SK-N-SH (cell line): Measurements from ENCODE around the gene IL6R. TPM values are rescaled to one million over a fixed set of nuclear protein-coding genes. Genes with fewer than 3 reads are reported as not detected.
A peak's percentile ranks its signal among the peaks of the same experiment; 100 is the strongest.

Source experiments
- CTCF ChIA-PET: fragments of 300-600, 350-600 bp; formaldehyde crosslinking; extraction: SDS; loops from one replicate; lab custom pipeline; 2021; lab: Yijun Ruan, JAX
- POLR2A ChIA-PET: fragments of 350-600 bp; sonication (Branson Sonifier 250); formaldehyde crosslinking; extraction: SDS; loops from one replicate; lab custom pipeline; 2020; ENCODE audit warnings: antibody characterized with exemption, inconsistent platforms; lab: Yijun Ruan, JAX
- DNase-seq: peaks from one replicate; pipeline ENCODE4 v3.0.0; 2012
- H2AFZ ChIP-seq: fragments of 200-600 bp; sonication (generic); 2 replicates; pipeline ENCODE4 v1.8.1; 2016; ENCODE audit warnings: antibody characterized with exemption, mild to moderate bottlenecking, low read depth
- H3F3A ChIP-seq: fragments of 200-600 bp; sonication (generic); replicated peaks from 2 replicates; pipeline ENCODE3; 2016; ENCODE audit warnings: antibody characterized with exemption, mild to moderate bottlenecking; ENCODE audit not compliant: insufficient read depth
- H3K27ac ChIP-seq, 2 experiments: fragments of 200-500 bp in 1 of 2; fragments of 200-600 bp in 1 of 2; sonication (Bioruptor generic) in 1 of 2; sonication (generic), shearing (Covaris generic) in 1 of 2; 2 replicates each; pipeline versions ENCODE4 v1.5.1 to v1.6.1; 2014 to 2016; ENCODE audit warnings: low read depth in 2 of 2, inconsistent platforms in 1 of 2, low read length in 1 of 2, mild to moderate bottlenecking in 1 of 2, mixed read lengths in 1 of 2
- H3K27me3 ChIP-seq: fragments of 200-600 bp; sonication (generic), shearing (Covaris generic); 2 replicates; pipeline ENCODE4 v1.6.1; 2016; ENCODE audit warnings: mixed run types; ENCODE audit not compliant: insufficient read depth
- H3K36me3 ChIP-seq, 2 experiments: fragments of 200-500 bp in 1 of 2; fragments of 200-600 bp in 1 of 2; sonication (Bioruptor generic) in 1 of 2; sonication (generic) in 1 of 2; replicated peaks in 1 of 2; 2 replicates each; pipeline versions ENCODE3 to v1.5.1; 2014 to 2016; ENCODE audit warnings: low read length in 1 of 2, mild to moderate bottlenecking in 1 of 2; ENCODE audit not compliant: insufficient read depth in 2 of 2, control insufficient read depth in 1 of 2
- H3K4me1 ChIP-seq, 2 experiments: fragments of 200-500 bp in 1 of 2; fragments of 200-600 bp in 1 of 2; sonication (Bioruptor generic) in 1 of 2; sonication (generic), shearing (Covaris generic) in 1 of 2; 2 replicates each; pipeline versions ENCODE4 v1.5.1 to v1.6.1; 2014 to 2016; ENCODE audit warnings: low read depth in 1 of 2, low read length in 1 of 2, mixed run types in 1 of 2; ENCODE audit not compliant: insufficient read depth in 2 of 2, control insufficient read depth in 1 of 2
- H3K4me2 ChIP-seq: fragments of 200-600 bp; sonication (generic), shearing (Covaris generic); 2 replicates; pipeline ENCODE4 v1.6.1; 2017; ENCODE audit warnings: mixed run types
- H3K4me3 ChIP-seq, 2 experiments: fragments of 200-500 bp in 1 of 2; fragments of 200-600 bp in 1 of 2; sonication (Bioruptor generic) in 1 of 2; sonication (generic), shearing (Covaris generic) in 1 of 2; 2 replicates each; pipeline versions ENCODE4 v1.5.1 to v1.8.1; 2014 to 2016; ENCODE audit warnings: low read depth in 2 of 2, inconsistent platforms in 1 of 2, low read length in 1 of 2, mild to moderate bottlenecking in 1 of 2, mixed read lengths in 1 of 2, moderate library complexity in 1 of 2
- H3K79me2 ChIP-seq: fragments of 200-600 bp; sonication (generic); 2 replicates; pipeline ENCODE4 v1.8.1; 2017; ENCODE audit warnings: mild to moderate bottlenecking; ENCODE audit not compliant: insufficient read depth
- H3K9ac ChIP-seq: fragments of 200-600 bp; sonication (generic); 2 replicates; pipeline ENCODE4 v1.6.1; 2017; ENCODE audit warnings: mixed run types
- H3K9me2 ChIP-seq: fragments of 200-600 bp; sonication (generic); 2 replicates; pipeline ENCODE4 v1.6.1; 2017; ENCODE audit warnings: mixed run types
- H3K9me3 ChIP-seq: fragments of 200-600 bp; sonication (generic); 2 replicates; pipeline ENCODE4 v1.6.1; 2017; ENCODE audit warnings: mixed run types, mild to moderate bottlenecking, moderate library complexity
- H4K20me1 ChIP-seq: fragments of 200-600 bp; sonication (generic); 2 replicates; pipeline ENCODE4 v1.6.1; 2017; ENCODE audit warnings: mild to moderate bottlenecking, mixed run types; ENCODE audit not compliant: insufficient read depth
- CHD2 ChIP-seq: fragments of 150-350 bp; IDR thresholded peaks from 2 replicates; pipeline ENCODE4 v1.6.1; 2018; ENCODE audit warnings: low read length; ENCODE audit not compliant: partially characterized antibody
- ELF1 ChIP-seq: IDR thresholded peaks from 2 replicates; pipeline ENCODE4 v1.4.0; 2012
- FOXJ3 ChIP-seq: sonication (generic); formaldehyde crosslinking; IDR thresholded peaks from 2 replicates; pipeline ENCODE4 v1.5.1; 2020; ENCODE audit warnings: mild to moderate bottlenecking, missing genetic modification reagents
- FOXM1 ChIP-seq: IDR thresholded peaks from 2 replicates; pipeline ENCODE4 v1.4.0; 2012; ENCODE audit warnings: low read depth, mild to moderate bottlenecking
- MAX ChIP-seq: IDR thresholded peaks from 2 replicates; pipeline ENCODE4 v1.4.0; 2012; ENCODE audit warnings: low read depth
- MEF2A ChIP-seq: IDR thresholded peaks from 2 replicates; pipeline ENCODE4 v1.4.0; 2012; ENCODE audit warnings: low read depth, borderline replicate concordance
- NFIC ChIP-seq: IDR thresholded peaks from 2 replicates; pipeline ENCODE4 v1.4.0; 2012; ENCODE audit warnings: borderline replicate concordance
- PBX3 ChIP-seq: IDR thresholded peaks from 2 replicates; pipeline ENCODE4; 2012
- POLR2AphosphoS5 ChIP-seq: IDR thresholded peaks from 2 replicates; pipeline ENCODE4 v1.6.1; 2012; ENCODE audit warnings: low read depth, low read length
- RAD21 ChIP-seq: IDR thresholded peaks from 2 replicates; pipeline ENCODE4 v1.6.1; 2012; ENCODE audit warnings: mild to moderate bottlenecking, low read length
- RCOR1 ChIP-seq: fragments of 150-350 bp; IDR thresholded peaks from 2 replicates; pipeline ENCODE4 v1.6.1; 2017; ENCODE audit warnings: antibody characterized with exemption, low read length
- RFX5 ChIP-seq: IDR thresholded peaks from 2 replicates; pipeline ENCODE4 v1.6.1; 2012; ENCODE audit warnings: mild to moderate bottlenecking, improper control_type of control experiment, low read length
- SIN3A ChIP-seq: IDR thresholded peaks from 2 replicates; pipeline ENCODE4 v1.6.1; 2012; ENCODE audit warnings: low read depth, mild to moderate bottlenecking, low read length, moderate library complexity, borderline replicate concordance
- SMC3 ChIP-seq: IDR thresholded peaks from 2 replicates; pipeline ENCODE4 v1.6.1; 2012; ENCODE audit warnings: low read depth, low read length, improper control_type of control experiment
- TAF1 ChIP-seq: IDR thresholded peaks from 2 replicates; pipeline ENCODE4 v1.6.1; 2012; ENCODE audit warnings: low read depth, mild to moderate bottlenecking, low read length, moderate library complexity, borderline replicate concordance
- TCF12 ChIP-seq: IDR thresholded peaks from 2 replicates; pipeline ENCODE4 v1.4.0; 2012
- USF1 ChIP-seq: IDR thresholded peaks from 2 replicates; pipeline ENCODE4 v1.4.0; 2012; ENCODE audit warnings: low read depth, borderline replicate concordance
- USF2 ChIP-seq: fragments of 150-350 bp; IDR thresholded peaks from 2 replicates; pipeline ENCODE4 v1.6.1; 2017; ENCODE audit warnings: antibody characterized with exemption, low read length, low read depth, borderline replicate concordance
- YY1 ChIP-seq: IDR thresholded peaks from 2 replicates; pipeline ENCODE4 v1.4.0; 2012; ENCODE audit warnings: low read depth, mild to moderate bottlenecking
- WGBS: methylation state at CpG from one replicate; pipeline ENCODE4 v1.1.6; 2017; ENCODE audit warnings: low lambda C conversion rate; 5-methylcytosine and 5-hydroxymethylcytosine counted together
- polyA plus RNA-seq, 3 experiments: library from polyadenylated mRNA; depleted of rRNA; stranded (reverse); fragments of >200 nt; gene quantifications; 2 replicates each; pipeline ENCODE4 v1.2.3, GENCODE V29; 2012

IL6R gene
- polyA plus RNA-seq, 1 of the 3 experiments (the other 2 are of a cell fraction), result 2.8 TPM

- H2AFZ ChIP-seq, result no peak overlapping the region
- H3K4me3 ChIP-seq, result no peak overlapping the region
- ChIA-PET CTCF (interaction anchor here (0.9 kb wide), 2 partner anchors 18 to 50 kb away, joined by 3 to 4 read pairs; no protein-coding TSS in a partner anchor), POLR2A (no interaction called here)
- H3K79me2 ChIP-seq, result no peaks in the 10 kb centered on the region
- H3K36me3 ChIP-seq, result no peaks in the 10 kb centered on the region
- WGBS, result 44% methylated on average over 5 of the region's 5 CpGs
- peaks cover 0 to 7% of the 10 kb centered on the region in 2 experiments; a peak in 1 of 4 replicates for H3K4me1 ChIP-seq
- H3K9me3 ChIP-seq, result no peaks in the 10 kb centered on the region
- no peak overlapping the region for H3K27ac ChIP-seq
- no peaks in the 10 kb centered on the region for H3K9me2 ChIP-seq
- H4K20me1 ChIP-seq, result no peaks in the 10 kb centered on the region
- no peak overlapping the region for H3K9ac ChIP-seq
- no peak overlapping the region for H3K4me2 ChIP-seq
- DNase-seq, result peak; percentile 21
- H3F3A ChIP-seq, result no peaks in the 10 kb centered on the region
- H3K27me3 ChIP-seq, result peaks cover 71% of the 10 kb centered on the region
- no peak for TF ChIP-seq YY1
- no peak for TF ChIP-seq RCOR1
- no peak for TF ChIP-seq FOXM1
- TF ChIP-seq TAF1, result no peak
- TF ChIP-seq CHD2, result no peak
- TF ChIP-seq NFIC, result no peak
- TF ChIP-seq RAD21, result no peak
- TF ChIP-seq MAX, result no peak
- TF ChIP-seq SMC3, result no peak
- TF ChIP-seq ELF1, result no peak
- TF ChIP-seq POLR2AphosphoS5, result no peak
- no peak for TF ChIP-seq USF1
Observed at GRCh38 chr1:154497026-154497806, 92.1 kb downstream of the IL6R start.

GRCh38 chr1:154499446-154499845 lies 94.3 kb downstream of the IL6R start:
- Histone ChIP-seq H3K27ac (no peak overlapping the region), H3K4me1 (peaks cover 0 to 2% of the 10 kb centered on the region in 2 experiments; a peak in 1 of 4 replicates), H3K9ac (no peak overlapping the region), H2AFZ (no peak overlapping the region), H3K4me3 (no peak overlapping the region), H3F3A (no peaks in the 10 kb centered on the region), H3K27me3 (peaks cover 73% of the 10 kb centered on the region), H3K79me2 (no peaks in the 10 kb centered on the region), H3K9me3 (no peaks in the 10 kb centered on the region), H3K4me2 (no peak overlapping the region), H4K20me1 (no peaks in the 10 kb centered on the region), H3K36me3 (no peaks in the 10 kb centered on the region), H3K9me2 (no peaks in the 10 kb centered on the region)
- TF ChIP-seq USF2, result no peak
- no peak for TF ChIP-seq MEF2A
- TF ChIP-seq SIN3A, result no peak
- no peak for TF ChIP-seq FOXJ3
- TF ChIP-seq MAX, result no peak
- no peak for TF ChIP-seq USF1
- no peak for TF ChIP-seq YY1
- no peak for TF ChIP-seq TCF12
- no peak for TF ChIP-seq SMC3
- TF ChIP-seq NFIC, result no peak
- TF ChIP-seq RFX5, result no peak
- no peak for TF ChIP-seq PBX3
- no peak for TF ChIP-seq CHD2
- CTCF ChIA-PET, result interaction anchor here (0.6 to 2.8 kb wide), 3 partner anchors 18 to 23 kb away, joined by 3 to 17 read pairs (median 5); no protein-coding TSS in a partner anchor
- WGBS, result 45% methylated on average over 1 of the region's 1 CpG
- no peak for DNase-seq
- POLR2A ChIA-PET, result no interaction called here
